NCI-H2081 (cell line): ENCODE data around the gene ZNF74.
"Not testable (repeated sequence)": the region's sequence is repeated elsewhere in the genome, so short reads cannot be mapped to it uniquely, and the experiment has no call there.

Experiments
- DNase-seq, 2 experiments: peaks; one replicate each; lab custom pipeline; 2025; lab: John Stamatoyannopoulos, UW

ZNF74 gene

DNA sequence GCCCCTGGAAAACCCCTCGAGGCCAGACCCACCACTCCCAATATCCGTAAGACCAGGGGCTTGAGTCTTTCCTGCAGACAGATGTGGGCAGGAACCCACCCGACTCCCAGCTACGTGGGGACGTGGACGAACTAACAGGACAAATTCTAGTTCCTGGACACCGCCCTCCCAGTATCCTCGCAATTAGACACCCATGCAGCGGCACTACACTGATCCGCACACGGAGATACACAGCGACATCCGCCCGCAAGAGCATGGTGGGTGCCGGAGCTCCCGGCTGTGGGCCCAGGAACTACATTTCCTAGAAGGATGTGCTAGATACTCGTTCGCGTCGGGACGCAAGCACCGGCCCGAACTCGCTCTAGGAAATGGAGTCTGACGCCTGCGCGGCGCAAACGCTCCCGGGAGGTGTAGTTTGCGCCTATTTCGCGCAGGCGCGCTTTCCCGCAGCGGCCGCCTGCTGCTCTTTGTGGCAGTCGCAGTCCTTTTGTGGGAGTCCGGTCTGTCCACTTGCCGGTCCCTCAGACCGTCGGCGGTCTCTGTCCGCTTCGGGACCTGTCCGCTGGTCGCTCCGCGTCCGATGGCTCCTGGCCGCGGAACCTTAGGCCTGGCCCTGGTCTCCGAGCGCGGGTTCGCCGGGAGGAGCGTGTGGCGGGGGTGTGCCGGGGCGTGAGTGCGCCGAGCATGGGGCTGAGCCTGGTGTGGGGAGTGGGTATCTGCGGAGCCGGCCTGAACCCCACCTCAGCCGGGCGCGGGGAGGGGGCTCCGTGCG, at the start of gene ZNF74:
Gene ZNF74, plus strand, starts transcription at position 447 of the 772 bp plus-strand sequence. CDS start 478 bp downstream, outside the sequence.
- peak; percentile 79 to 90 for DNase-seq

DNA sequence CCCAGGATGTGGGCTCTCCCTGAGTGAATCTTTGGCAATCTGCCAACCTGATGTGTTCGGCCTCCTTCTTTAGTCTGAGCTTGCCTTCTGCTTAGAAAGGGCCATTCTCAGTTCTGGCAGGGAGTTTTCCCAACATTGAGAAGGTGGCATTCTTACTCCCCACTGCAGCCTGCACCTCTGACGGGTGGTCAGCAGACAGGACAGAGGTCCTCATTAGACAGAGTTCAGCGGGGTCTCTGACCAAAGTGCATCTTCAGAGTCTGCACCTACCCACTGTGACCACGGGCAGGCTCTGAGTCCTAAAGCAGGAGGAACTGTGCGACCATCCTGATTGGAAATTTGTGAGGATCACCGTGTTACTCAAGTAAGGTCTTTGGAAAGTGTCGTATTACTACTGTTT, 47.4 kb upstream of the ZNF74 start:
- DNase-seq, result not testable (repeated sequence)

DNA sequence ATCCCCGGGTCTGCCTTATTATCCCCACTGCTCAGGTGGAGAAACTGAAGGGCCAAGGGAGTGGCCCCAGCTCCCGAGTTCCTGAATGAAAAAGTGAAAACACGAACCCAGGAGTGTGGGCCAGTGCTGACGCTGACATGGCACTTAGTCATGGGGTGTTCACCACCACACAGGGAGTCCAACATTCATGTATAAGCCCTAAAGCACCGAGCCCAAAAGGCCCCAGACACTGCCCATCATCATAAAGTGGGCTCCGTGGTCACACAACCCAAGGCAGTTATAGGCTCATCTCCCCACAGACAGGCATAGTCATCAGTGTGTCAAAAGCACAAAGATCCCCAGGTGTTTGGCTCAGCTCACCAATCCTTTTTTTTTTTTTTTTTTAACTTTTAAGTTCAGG, 41.4 kb upstream of the ZNF74 start:
- not testable (repeated sequence) for DNase-seq

DNA sequence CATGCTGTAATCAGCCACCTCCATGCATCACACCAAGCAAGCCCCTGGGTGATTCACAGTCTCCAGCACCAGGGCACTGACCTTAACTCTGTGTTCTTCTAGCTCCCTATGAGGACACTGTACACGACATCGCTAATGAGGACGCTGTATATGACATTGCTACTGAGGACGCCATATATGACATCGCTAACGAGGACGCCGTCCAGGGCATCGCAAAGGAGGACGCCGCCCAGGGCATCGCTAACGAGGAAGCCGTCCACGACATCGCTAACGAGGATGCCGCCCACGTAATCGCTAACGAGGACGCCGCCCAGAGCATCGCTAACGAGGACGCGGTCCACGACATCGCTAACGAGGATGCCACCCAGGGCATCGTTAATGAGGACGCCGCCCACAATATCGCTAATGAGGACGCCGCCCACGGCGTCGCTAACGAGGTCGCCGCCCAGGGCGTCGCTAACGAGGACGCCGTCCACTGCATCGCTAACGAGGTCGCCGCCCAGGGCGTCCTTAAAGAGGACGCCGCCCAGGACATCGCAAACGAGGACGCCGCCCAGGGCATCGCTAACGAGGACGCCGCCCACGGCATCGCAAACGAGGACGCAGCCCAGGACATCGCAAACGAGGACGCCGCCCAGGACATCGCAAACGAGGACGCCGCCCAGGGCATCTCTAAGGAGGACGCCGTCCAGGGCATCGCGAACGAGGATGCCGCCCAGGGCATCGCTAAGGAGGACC, 39.5 kb upstream of the ZNF74 start:
- no peak for DNase-seq

DNA sequence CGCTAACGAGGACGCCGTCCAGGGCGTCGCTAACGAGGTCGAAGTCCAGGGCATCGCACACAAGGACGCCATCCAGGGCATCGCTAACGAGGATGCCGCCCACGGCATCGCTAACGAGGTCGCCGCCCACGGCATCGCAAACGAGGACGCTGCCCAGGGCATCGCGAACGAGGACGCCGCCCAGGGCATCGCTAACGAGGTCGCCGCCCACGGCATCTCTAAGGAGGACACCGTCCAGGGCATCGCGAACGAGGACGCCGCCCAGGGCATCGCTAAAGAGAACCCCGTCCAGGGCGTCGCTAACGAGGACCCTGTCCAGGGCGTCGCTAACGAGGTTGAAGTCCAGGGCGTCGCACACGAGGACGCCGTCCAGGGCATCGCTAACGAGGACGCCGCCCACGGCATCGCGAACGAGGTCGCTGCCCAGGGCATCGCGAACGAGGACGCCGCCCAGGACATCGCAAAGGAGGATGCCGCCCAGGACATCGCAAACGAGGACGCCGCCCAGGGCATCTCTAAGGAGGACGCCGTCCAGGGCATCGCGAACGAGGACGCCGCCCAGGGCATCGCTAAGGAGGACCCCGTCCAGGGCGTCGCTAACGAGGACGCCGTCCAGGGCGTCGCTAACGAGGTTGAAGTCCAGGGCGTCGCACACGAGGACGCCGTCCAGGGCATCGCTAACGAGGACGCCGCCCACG, 37.9 kb upstream of the ZNF74 start:
- not testable (repeated sequence) for DNase-seq

DNA sequence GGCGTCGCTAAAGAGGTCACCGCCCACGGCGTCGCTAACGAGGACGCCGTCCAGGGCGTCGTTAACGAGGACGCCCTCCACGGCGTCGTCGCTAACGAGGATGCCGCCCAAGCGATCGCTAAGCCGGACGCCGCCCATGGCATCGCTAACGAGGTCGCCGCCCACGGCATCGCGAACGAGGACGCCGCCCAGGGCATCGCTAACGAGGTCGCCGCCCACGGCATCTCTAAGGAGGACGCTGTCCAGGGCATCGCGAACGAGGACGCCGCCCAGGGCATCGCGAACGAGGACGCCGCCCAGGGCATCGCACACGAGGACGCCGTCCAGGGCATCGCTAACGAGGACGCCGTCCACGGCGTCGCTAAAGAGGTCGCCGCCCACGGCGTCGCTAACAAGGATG, 37.0 kb upstream of the ZNF74 start:
- DNase-seq, result not testable (repeated sequence)

DNA sequence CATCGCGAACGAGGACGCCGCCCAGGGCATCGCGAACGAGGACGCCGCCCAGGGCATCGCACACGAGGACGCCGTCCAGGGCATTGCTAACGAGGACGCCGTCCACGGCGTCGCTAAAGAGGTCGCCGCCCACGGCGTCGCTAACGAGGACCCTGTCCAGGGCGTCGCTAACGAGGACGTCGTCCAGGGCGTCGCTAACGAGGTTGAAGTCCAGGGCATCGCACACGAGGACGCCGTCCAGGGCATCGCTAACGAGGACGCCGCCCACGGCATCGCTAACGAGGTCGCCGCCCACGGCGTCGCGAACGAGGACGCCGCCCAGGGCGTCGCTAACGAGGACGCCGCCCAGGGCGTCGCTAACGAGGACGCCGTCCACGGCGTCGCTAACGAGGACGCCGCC, 36.0 kb upstream of the ZNF74 start:
- not testable (repeated sequence) for DNase-seq

DNA sequence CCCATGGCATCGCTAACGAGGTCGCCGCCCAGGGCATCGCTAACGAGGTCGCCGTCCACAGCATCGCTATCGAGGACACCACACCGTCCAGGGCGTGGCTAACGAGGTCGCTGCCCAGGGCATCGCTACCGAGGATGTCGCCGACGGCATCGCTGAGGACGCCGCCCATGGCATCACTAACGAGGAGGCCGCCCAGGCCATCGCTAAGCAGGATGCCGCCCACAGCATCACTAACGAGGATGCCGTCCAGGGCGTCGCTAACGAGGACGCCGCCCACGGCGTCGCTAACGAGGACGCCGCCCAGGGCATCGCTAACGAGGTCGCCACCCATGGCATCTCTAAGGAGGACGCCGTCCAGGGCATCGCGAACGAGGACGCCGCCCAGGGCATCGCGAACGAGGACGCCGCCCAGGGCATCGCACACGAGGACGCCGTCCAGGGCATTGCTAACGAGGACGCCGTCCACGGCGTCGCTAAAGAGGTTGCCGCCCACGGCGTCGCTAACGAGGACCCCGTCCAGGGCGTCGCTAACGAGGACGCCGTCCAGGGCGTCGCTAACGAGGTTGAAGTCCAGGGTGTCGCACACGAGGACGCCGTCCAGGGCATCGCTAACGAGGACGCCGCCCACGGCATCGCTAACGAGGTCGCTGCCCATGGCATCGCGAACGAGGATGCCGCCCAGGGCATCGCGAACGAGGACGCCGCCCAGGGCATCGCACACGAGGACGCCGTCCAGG, 35.3 kb upstream of the ZNF74 start:
- DNase-seq, result not testable (repeated sequence)

DNA sequence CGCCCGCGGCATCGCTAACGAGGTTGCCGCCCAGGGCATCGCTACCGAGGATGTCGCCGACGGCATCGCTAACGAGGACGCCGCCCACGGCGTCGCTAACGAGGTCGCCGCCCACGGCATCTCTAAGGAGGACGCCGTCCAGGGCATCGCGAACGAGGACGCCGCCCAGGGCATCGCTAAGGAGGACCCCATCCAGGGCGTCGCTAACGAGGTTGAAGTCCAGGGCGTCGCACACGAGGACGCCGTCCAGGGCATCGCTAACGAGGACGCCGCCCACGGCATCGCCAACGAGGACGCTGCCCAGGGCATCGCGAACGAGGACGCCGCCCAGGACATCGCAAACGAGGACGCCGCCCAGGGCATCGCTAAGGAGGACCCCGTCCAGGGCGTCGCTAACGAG, 33.7 kb upstream of the ZNF74 start:
- DNase-seq, result not testable (repeated sequence)

DNA sequence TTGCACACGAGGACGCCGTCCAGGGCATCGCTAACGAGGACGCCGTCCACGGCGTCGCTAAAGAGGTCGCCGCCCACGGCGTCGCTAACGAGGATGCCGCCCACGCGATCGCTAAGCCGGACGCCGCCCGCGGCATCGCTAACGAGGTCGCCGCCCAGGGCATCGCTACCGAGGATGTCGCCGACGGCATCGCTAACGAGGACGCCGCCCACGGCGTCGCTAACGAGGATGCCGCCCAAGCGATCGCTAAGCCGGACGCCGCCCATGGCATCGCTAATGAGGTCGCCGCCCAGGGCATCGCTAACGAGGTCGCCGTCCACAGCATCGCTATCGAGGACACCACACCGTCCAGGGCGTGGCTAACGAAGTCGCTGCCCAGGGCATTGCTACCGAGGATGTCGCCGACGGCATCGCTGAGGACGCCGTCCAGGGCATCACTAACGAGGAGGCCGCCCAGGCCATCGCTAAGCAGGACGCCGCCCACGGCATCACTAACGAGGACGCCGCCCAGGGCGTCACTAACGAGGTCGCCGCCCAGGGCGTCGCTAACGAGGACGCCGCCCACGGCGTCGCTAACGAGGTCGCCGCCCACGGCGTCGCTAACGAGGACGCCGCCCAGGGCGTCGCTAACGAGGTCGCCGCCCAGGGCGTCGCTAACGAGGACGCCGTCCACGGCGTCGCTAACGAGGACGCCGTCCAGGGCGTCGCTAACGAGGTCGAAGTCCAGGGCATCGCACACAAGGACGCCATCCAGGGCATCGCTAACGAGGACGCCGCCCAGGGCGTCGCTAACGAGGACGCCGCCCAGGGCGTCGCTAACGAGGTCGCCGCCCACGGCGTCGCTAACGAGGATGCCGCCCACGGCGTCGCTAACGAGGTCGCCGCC, 32.8 kb upstream of the ZNF74 start:
- not testable (repeated sequence) for DNase-seq

DNA sequence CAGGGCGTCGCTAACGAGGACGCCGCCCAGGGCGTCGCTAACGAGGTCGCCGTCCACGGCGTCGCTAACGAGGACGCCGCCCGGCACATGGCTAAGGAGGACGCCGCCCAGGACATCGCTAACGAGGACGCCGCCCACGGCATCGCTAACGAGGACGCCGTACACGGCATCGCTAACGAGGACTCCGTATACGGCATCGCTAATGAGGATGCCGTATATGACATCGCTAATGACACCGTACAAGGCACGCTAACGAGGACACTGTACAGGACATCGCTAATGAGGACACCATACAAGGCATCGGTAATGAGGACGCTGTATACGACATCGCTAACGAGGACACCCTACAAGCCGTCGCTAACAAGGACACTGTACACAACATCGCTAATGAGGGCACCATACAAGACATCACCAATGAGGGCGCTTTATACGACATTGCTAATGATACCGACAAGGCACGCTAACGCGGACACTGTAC, 32.2 kb upstream of the ZNF74 start:
- not testable (repeated sequence) for DNase-seq

DNA sequence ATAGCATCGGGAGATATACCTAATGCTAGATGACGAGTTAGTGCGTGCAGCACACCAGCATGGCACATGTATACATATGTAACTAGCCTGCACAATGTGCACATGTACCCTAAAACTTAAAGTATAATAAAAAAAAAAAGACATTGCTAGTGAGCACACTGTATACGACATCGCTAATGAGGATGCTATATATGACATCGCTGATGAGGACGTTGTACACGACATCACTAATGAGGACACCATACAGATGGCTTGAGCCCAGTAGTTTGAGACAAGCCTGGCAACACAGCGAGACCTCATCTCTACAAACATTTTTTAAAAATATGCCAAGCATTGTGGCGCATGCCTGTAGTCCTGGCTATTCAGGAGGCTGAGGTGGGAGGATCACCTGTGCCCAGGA, 31.5 kb upstream of the ZNF74 start:
- not testable (repeated sequence) for DNase-seq

DNA sequence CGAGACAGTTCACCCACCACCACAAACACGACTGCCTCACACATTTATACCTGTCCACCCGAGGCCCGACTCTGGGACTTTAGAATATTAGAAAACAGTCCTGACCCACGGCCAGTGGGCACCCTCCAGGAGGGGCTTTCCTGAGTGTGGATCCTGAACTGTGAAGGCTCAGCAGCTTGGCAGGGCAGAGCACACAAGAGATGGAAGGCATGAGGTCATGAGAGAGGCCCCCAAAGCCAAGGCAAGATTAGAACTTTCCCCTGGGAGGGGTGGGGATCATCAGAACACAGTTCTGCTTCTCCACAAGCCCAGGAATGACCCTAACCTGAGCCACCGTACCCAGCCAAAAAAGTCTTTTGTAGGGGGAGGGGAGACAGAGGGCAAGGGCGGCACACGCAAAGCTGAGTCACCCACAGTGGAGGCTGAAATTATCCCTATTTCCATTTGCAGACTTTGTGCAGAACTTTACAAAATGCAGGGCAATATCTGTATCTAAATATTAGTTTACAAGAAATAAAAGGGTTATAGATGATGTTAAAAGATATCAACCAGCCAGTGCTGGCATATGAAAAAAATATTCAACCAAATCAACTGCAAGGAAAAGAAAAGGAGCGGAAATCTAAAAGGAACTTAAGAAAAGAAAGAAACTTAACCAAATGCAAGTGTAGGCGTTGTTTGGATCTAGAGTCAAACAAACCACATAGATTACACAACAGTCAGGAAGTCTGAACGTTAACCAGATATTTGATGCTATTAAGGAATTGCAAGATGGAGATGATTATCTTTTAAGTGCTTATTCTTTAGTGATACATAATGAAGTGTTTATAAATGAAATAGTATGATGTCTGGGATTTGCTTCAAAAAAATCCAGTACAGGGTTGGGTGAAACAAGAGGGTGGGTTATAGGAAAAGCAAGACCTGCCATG, 29.4 kb upstream of the ZNF74 start:
- DNase-seq, result not testable (repeated sequence)

DNA sequence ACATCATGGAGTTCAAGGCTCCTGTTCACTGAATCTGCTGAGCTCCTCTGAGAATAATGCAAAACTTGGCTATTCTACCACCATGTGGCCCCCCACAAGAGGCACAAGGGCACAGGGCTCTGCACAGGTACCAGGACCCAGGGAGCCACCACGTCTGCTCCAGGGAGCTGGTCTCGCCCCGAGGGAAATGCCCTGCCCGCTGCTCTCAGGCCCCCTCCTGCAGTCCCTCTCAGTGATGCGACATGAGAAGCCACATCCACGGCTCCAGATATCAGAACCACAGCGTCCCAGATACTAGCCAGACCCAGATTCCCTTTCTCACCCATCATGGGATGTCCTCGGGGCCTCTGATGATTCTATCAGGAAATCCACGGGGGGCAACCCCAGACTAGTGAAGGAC, 27.1 kb upstream of the ZNF74 start:
- not testable (repeated sequence) for DNase-seq

DNA sequence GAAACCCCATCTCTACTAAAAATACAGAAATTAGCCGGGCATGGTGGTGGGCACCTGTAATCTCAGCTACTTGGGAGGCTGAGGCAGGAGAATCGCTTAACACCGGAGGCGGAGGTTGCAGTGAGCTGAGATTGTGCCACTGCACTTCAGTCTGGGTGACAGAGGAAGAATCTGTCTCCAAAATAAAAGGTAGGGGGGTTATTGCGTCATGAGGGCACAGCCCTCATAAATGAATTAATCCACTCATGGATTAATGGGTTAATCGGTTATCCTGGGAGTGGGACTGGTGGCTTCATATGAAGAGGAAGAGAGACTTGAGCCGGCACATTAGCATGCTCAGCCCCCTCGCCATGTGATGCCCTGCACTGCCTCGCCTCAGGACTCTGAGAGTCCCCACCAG, 25.1 kb upstream of the ZNF74 start:
- not testable (repeated sequence) for DNase-seq

DNA sequence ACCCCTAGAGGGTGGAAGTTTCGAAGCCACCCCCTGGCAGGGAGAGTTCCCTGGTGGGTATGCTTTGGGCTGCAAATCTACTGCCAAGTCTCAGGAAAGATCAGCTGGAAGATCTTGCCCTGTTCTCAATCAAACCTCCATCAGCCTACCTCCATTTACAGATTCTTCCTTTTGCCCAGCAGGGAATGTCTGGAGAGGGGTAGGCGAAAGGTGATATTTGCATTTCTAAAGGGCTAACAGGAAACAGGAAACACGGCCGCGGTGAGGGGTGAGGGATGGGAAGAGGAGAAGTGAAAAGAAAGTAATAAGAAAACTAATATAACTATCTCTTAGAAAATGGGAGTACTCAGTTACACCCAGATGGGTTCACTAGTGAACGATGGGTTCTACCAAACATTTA, 22.3 kb upstream of the ZNF74 start:
- DNase-seq, result not testable (repeated sequence)

DNA sequence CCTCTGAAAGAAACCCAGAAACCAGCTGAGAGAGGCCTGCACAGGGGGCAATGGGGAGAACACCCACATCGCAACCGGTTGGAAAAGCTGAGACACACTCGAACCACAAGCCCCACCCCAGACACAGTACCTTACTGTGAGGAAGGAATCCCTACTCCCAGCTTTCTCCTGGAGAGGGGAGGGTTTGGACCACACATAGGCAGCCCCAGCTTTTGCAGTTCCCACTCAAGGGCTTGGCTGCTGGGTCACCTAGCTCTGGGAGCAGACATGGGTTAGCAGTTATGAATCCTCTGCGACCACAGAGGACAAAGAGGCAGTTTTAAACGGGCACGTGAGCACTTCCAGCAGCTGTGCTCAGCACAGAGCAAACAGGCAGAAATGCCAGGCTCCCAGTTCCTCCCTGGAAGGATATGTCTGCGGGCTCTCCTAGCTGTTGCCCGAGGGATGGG, 21.5 kb upstream of the ZNF74 start:
- peak; percentile 35 to 78 for DNase-seq

DNA sequence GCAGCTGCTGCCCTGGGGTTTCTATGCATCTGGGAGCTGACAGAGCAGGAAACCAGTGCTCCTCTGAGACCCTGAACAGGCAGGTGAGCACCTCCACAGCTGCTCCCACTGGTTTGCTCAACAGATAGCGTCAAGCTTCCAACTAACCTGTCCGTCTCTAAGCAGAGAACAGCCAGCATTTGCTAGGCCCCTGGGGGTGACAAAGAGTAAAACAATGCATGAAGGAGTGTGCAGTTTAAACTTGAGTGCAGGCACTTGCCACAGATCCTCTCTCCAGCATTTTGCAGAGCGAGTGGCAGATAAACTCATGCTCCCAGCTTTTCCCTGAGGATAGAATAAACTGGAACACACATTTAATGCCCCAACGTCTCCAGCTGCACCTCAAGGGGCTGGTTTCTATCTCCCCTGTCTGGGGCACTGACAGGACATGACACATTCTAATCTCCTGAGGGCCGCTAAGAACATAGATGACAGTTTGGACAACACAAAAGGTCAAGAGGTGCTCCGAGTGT, 20.7 kb upstream of the ZNF74 start:
- DNase-seq, result peak in 1 of 2 experiments; percentile 13

DNA sequence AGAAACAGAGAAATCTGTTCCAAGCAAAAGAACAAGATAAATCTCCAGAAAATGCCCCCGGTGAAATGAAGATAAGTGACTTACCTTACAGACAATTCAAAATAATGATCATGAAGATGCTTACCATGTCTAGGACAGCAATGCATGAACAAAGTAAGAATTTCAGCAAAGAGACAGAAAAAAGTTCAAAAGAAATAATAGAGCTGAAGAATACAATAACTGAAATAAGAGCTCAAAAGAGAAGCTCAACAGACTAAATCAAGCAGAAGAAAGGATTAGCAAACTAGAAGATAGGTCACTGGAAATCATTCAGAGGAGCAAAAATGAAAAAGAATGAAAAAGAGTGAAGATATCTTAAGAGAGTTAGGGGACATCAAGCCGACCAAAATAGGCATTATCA, 19.8 kb upstream of the ZNF74 start:
- not testable (repeated sequence) for DNase-seq
